H9 (cell line): ENCODE data around the gene CELA2A. TPM values are rescaled to one million over a fixed set of nuclear protein-coding genes. Genes with fewer than 3 reads are reported as not detected.

Source experiments
- DNase-seq: peaks from one replicate; pipeline ENCODE4 v3.0.0-alpha.2; 2017
- H2AFZ ChIP-seq: one replicate; pipeline ENCODE4 v1.6.1; 2013; ENCODE audit warnings: mild to moderate bottlenecking, low read length, control low read depth, moderate library complexity
- H2AK5ac ChIP-seq: 2 replicates; pipeline ENCODE4 v1.6.1; 2013; ENCODE audit warnings: low read length, control low read depth, mixed read lengths; ENCODE audit not compliant: insufficient read length
- H2BK120ac ChIP-seq: one replicate; pipeline ENCODE4 v1.6.1; 2013; ENCODE audit warnings: low read depth, mild to moderate bottlenecking, low read length, control low read depth, inconsistent platforms; ENCODE audit not compliant: poor library complexity, severe bottlenecking
- H2BK12ac ChIP-seq: 2 replicates; pipeline ENCODE4 v1.6.1; 2013; ENCODE audit warnings: low read length, control low read depth, mixed read lengths, low read depth; ENCODE audit not compliant: insufficient read length
- H2BK15ac ChIP-seq: 2 replicates; pipeline ENCODE4 v1.6.1; 2013; ENCODE audit warnings: low read depth, low read length, control low read depth
- H2BK20ac ChIP-seq: one replicate; pipeline ENCODE4 v1.6.1; 2013; ENCODE audit warnings: low read depth, mild to moderate bottlenecking, low read length, control low read depth, inconsistent platforms; ENCODE audit not compliant: poor library complexity, severe bottlenecking
- H2BK5ac ChIP-seq: 2 replicates; pipeline ENCODE4 v1.6.1; 2013; ENCODE audit warnings: low read length, control low read depth, mixed read lengths; ENCODE audit not compliant: insufficient read length
- H3K14ac ChIP-seq: 2 replicates; pipeline ENCODE4 v1.6.1; 2013; ENCODE audit warnings: low read length, control low read depth; ENCODE audit not compliant: insufficient read depth
- H3K18ac ChIP-seq: 2 replicates; pipeline ENCODE4 v1.6.1; 2013; ENCODE audit warnings: low read depth, mild to moderate bottlenecking, mixed read lengths, low read length, control low read depth; ENCODE audit not compliant: insufficient read length
- H3K23ac ChIP-seq: 2 replicates; pipeline ENCODE4 v1.6.1; 2013; ENCODE audit warnings: low read length, control low read depth, mixed read lengths, low read depth; ENCODE audit not compliant: insufficient read length
- H3K23me2 ChIP-seq: 2 replicates; pipeline ENCODE4 v1.6.1; 2013; ENCODE audit warnings: low read depth, mild to moderate bottlenecking, mixed read lengths, low read length, control low read depth; ENCODE audit not compliant: insufficient read length, poor library complexity, severe bottlenecking
- H3K27ac ChIP-seq: 2 replicates; pipeline ENCODE4 v1.5.1; 2013; ENCODE audit warnings: low read length, control low read depth, mixed read lengths, low read depth; ENCODE audit not compliant: insufficient read length
- H3K27me3 ChIP-seq: 2 replicates; pipeline ENCODE4 v1.6.1; 2013; ENCODE audit warnings: low read length, control low read depth, inconsistent platforms; ENCODE audit not compliant: insufficient read depth
- H3K4ac ChIP-seq: 2 replicates; pipeline ENCODE4 v1.6.1; 2013; ENCODE audit warnings: low read depth, mild to moderate bottlenecking, control low read depth, inconsistent platforms, low read length, moderate library complexity
- H3K4me1 ChIP-seq: 2 replicates; pipeline ENCODE4 v1.6.1; 2013; ENCODE audit warnings: low read length, control low read depth, inconsistent platforms; ENCODE audit not compliant: insufficient read depth
- H3K4me2 ChIP-seq: 2 replicates; pipeline ENCODE4 v1.6.1; 2013; ENCODE audit warnings: low read length, control low read depth, mixed read lengths; ENCODE audit not compliant: insufficient read length, insufficient read depth
- H3K56ac ChIP-seq: 2 replicates; pipeline ENCODE4 v1.6.1; 2013; ENCODE audit warnings: low read depth, mild to moderate bottlenecking, mixed read lengths, low read length, control low read depth; ENCODE audit not compliant: insufficient read length
- H3K79me1 ChIP-seq: 2 replicates; pipeline ENCODE4 v1.6.1; 2013; ENCODE audit warnings: low read depth, mild to moderate bottlenecking, moderate library complexity, low read length, control low read depth, inconsistent platforms; ENCODE audit not compliant: insufficient read depth, poor library complexity, severe bottlenecking
- H3K79me2 ChIP-seq: 2 replicates; pipeline ENCODE4 v1.6.1; 2013; ENCODE audit warnings: low read length, control low read depth, inconsistent platforms; ENCODE audit not compliant: insufficient read depth
- H3K9ac ChIP-seq: 2 replicates; pipeline ENCODE4 v1.6.1; 2013; ENCODE audit warnings: low read length, control low read depth, mixed read lengths; ENCODE audit not compliant: insufficient read length; ENCODE audit errors: extremely low read depth
- H3K9me3 ChIP-seq: one replicate; pipeline ENCODE4 v1.6.1; 2013; ENCODE audit warnings: low read depth, low read length, inconsistent platforms; ENCODE audit not compliant: control insufficient read depth
- H3T11ph ChIP-seq: one replicate; pipeline ENCODE4 v1.6.1; 2013; ENCODE audit warnings: mild to moderate bottlenecking, low read length, control low read depth, inconsistent platforms
- H4K20me1 ChIP-seq: one replicate; pipeline ENCODE4 v1.6.1; 2013; ENCODE audit not compliant: control insufficient read depth, insufficient read length, insufficient read depth
- H4K5ac ChIP-seq: 2 replicates; pipeline ENCODE4 v1.6.1; 2013; ENCODE audit warnings: low read depth, mild to moderate bottlenecking, mixed read lengths, low read length, control low read depth; ENCODE audit not compliant: insufficient read length
- H4K8ac ChIP-seq: replicated peaks from 2 replicates; pipeline ENCODE4 v1.6.1; 2013; ENCODE audit warnings: low read length, control low read depth, mixed read lengths, low read depth; ENCODE audit not compliant: insufficient read length
- H4K91ac ChIP-seq: 2 replicates; pipeline ENCODE4 v1.6.1; 2013; ENCODE audit warnings: low read depth, mild to moderate bottlenecking, moderate library complexity, mixed read lengths, low read length, control low read depth; ENCODE audit not compliant: insufficient read length
- H3K27ac Mint-ChIP-seq, 3 experiments: 2 replicates in 2 of 3; 3 replicates in 1 of 3; pipeline ENCODE4 v1.8.0; 2020 to 2021; ENCODE audit warnings: mixed read lengths in 3 of 3, mild to moderate bottlenecking in 1 of 3, moderate library complexity in 1 of 3
- H3K27me3 Mint-ChIP-seq: 2 replicates; pipeline ENCODE4 v1.8.0; 2021; ENCODE audit warnings: low read depth, mild to moderate bottlenecking, moderate library complexity, mixed read lengths
- H3K36me3 Mint-ChIP-seq, 3 experiments: 2 replicates in 2 of 3; 3 replicates in 1 of 3; pipeline ENCODE4 v1.8.0; 2020 to 2021; ENCODE audit warnings: low read depth in 3 of 3, mixed read lengths in 3 of 3; ENCODE audit not compliant: insufficient read depth in 1 of 3
- H3K4me1 Mint-ChIP-seq, 2 experiments: 2 replicates each; pipeline ENCODE4 v1.8.0; 2020; ENCODE audit warnings: mixed read lengths in 2 of 2
- H3K4me3 Mint-ChIP-seq, 2 experiments: 2 replicates in 1 of 2; 3 replicates in 1 of 2; pipeline ENCODE4 v1.8.0; 2020 to 2021; ENCODE audit warnings: mild to moderate bottlenecking in 2 of 2, mixed read lengths in 2 of 2, moderate library complexity in 1 of 2
- H3K9me3 Mint-ChIP-seq, 2 experiments: 2 replicates in 1 of 2; 3 replicates in 1 of 2; pipeline ENCODE4 v1.8.0; 2020; ENCODE audit warnings: mild to moderate bottlenecking in 2 of 2, mixed read lengths in 2 of 2, moderate library complexity in 1 of 2
- CTCF ChIP-seq: fragments of 200-600 bp; sonication (generic); conservative IDR thresholded peaks from 3 replicates; pipeline ENCODE4 v1.8.0; 2021; ENCODE audit warnings: antibody characterized with exemption, mild to moderate bottlenecking
- WGBS: extraction: QIAGEN DNeasy Blood & Tissue Kit; methylation state at CpG from one replicate; pipeline ENCODE4 v1.1.7; 2013; ENCODE audit warnings: missing lambda C conversion rate, low lambda C conversion rate, mixed read lengths; ENCODE audit not compliant: insufficient read length; ENCODE audit errors: extremely low coverage; 5-methylcytosine and 5-hydroxymethylcytosine counted together
- total RNA-seq: library from RNA; stranded (reverse); gene quantifications from 2 replicates; pipeline ENCODE4 v1.2.1, GENCODE V29; 2021

The CELA2A gene
- total RNA-seq, 1 experiment from 2014 or later: not detected

- Histone ChIP-seq H3K4me1 (no peaks in the 10 kb centered on the region), H3T11ph (no peak overlapping the region), H4K91ac (no peak overlapping the region), H4K20me1 (no peaks in the 10 kb centered on the region), H3K79me1 (no peaks in the 10 kb centered on the region), H3K56ac (no peak overlapping the region), H3K79me2 (no peaks in the 10 kb centered on the region), H3K9ac (no peak overlapping the region), H4K8ac (no peak overlapping the region), H2BK15ac (no peak overlapping the region), H2BK5ac (no peak overlapping the region), H3K27me3 (no peaks in the 10 kb centered on the region), H2BK20ac (no peak overlapping the region), H3K23me2 (no peaks in the 10 kb centered on the region), H4K5ac (no peak overlapping the region), H3K4me2 (no peak overlapping the region), H2BK120ac (no peak overlapping the region), H3K9me3 (no peaks in the 10 kb centered on the region), H2AFZ (no peak overlapping the region), H2BK12ac (no peak overlapping the region), H3K4ac (no peak overlapping the region), H3K23ac (no peak overlapping the region), H3K14ac (no peak overlapping the region), H3K27ac (no peak overlapping the region), H2AK5ac (no peak overlapping the region), H3K18ac (no peak overlapping the region)
- Mint-ChIP-seq H3K27me3 (peaks cover 5% of the 10 kb centered on the region), H3K4me3 (no peak overlapping the region), H3K36me3 (peaks cover 7 to 15% (median 10%) of the 10 kb centered on the region in 3 experiments; a peak in 6 of 7 replicates), H3K9me3 (peaks cover 7 to 8% of the 10 kb centered on the region in 2 experiments), H3K27ac (no peak overlapping the region), H3K4me1 (peaks cover 10 to 12% of the 10 kb centered on the region in 2 experiments)
- WGBS: no CpG with 5 or more reads among the region's 18 CpGs
- TF ChIP-seq CTCF: no peak
- no peak for DNase-seq
Observed at GRCh38 chr1:15418806-15419515, 37.6 kb upstream of the CELA2A start.
